ENCODE results near the gene FBXW8. TPM values are rescaled to one million over a fixed set of nuclear protein-coding genes. Genes with fewer than 3 reads are reported as not detected.

FBXW8 gene
- polyA plus RNA-seq, 3 donors: 2.0 to 5.2 (median 2.7) TPM

GRCh38 chr12:116880817-116881324 is 29.9 kb upstream of the FBXW8 start:
- under 1% methylated on average over 64 of the region's 65 CpGs for WGBS (ENCODE audit: insufficient coverage)
- Histone ChIP-seq H3K4me1 (ENCODE audit: control insufficient read depth in 1 of 2, insufficient read depth in 2 of 2, low read length in 2 of 2) (peaks cover 0 to 41% of the 10 kb centered on the region in 2 donors), H3K4me3 (replicated peaks in 1 of 3; ENCODE audit: low read depth in 2 of 3, low read length in 3 of 3) (peak overlapping the region in 1 of 3 experiments; percentile 14)

DNA sequence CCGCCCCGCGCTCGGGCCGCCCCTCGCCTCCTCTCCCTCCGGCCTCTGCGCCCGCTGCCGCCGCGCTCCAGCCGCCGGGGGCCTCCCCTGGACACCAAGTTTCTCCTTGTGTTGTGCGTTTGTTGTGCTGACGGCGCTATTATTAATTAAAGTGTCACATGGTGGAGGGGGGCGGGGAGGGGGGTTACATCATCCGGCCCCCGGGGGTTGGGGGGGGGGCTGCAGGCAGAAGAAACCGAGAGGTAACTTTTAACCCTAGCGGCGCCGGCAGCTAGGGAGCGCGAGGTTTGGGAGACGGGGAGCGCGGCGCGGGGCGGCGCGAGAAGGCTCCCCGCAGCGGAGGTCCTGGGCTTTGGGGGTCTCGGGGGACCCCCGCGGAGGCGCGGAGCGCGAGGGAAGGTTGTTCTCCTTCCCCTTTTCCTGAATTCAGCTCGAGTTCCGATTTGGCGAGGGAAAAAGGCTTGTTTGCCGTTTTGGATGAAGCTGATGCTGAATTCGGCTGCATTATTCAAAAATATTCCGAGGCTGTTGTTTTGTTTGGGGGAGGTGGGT is 29.3 kb upstream of the FBXW8 start, which contains the start of gene HRK:
Gene HRK, minus strand, starts transcription at position 117 of the 552 bp plus-strand sequence. CDS start 134 bp downstream, outside the sequence.
- Histone ChIP-seq H3K79me2 (ENCODE audit: insufficient read depth, low read length) (no peaks in the 10 kb centered on the region), H3K9me3 (replicated peaks in 1 of 2; ENCODE audit: control insufficient read depth in 1 of 2, insufficient read depth in 1 of 2, low read length in 2 of 2) (peaks cover 3 to 31% of the 10 kb centered on the region in 2 donors), H2AFZ (ENCODE audit: insufficient read depth, low read depth, low read length, poor library complexity, severe bottlenecking) (no peak within 1 kb of the TSS), H4K20me1 (ENCODE audit: insufficient read depth, low read length) (no peaks in the 10 kb centered on the region), H3K9ac (ENCODE audit: insufficient read depth, low read length, poor library complexity, severe bottlenecking) (no peak within 1 kb of the TSS), H3K4me3 (replicated peaks in 1 of 3; ENCODE audit: low read depth in 2 of 3, low read length in 3 of 3) (peak within 1 kb of the TSS in 1 of 3 experiments; percentile 14), H3K36me3 (replicated peaks in 1 of 2; ENCODE audit: control insufficient read depth in 1 of 2, insufficient read depth in 2 of 2, low read length in 2 of 2) (no peaks in the 10 kb centered on the region), H3K27ac (ENCODE audit: low read depth in 1 of 2, low read length in 2 of 2) (no peak within 1 kb of the TSS), H3K27me3 (ENCODE audit: control insufficient read depth in 2 of 2, insufficient read depth in 2 of 2, low read length in 2 of 2) (peaks cover 60 to 75% of the 10 kb centered on the region in 2 donors), H3K4me1 (ENCODE audit: control insufficient read depth in 1 of 2, insufficient read depth in 2 of 2, low read length in 2 of 2) (peaks cover 0 to 45% of the 10 kb centered on the region in 2 donors), H3K4me2 (replicated peaks; ENCODE audit: extremely low read depth, low read length, poor library complexity, severe bottlenecking) (peak within 1 kb of the TSS; percentile 39)
- no peak for DNase-seq
- intact Hi-C loops (cut with micrococcal nuclease): no loop called here
- H3K4me3 Mint-ChIP-seq: peak within 1 kb of the TSS; percentile 17 to 90
- peaks cover 0 to 7% of the 10 kb centered on the region in 2 donors for H3K36me3 Mint-ChIP-seq
- 2% methylated on average over 26 of the region's 49 CpGs for WGBS (ENCODE audit: insufficient coverage)
- H3K27me3 Mint-ChIP-seq (ENCODE audit: low read depth in 3 of 3): peaks cover 70 to 81% (median 76%) of the 10 kb centered on the region in 3 donors
- no peak within 1 kb of the TSS for H3K27ac Mint-ChIP-seq
- H3K9me3 Mint-ChIP-seq: peaks cover 0 to 27% (median 9%) of the 10 kb centered on the region in 7 donors
- peaks cover 21% of the 10 kb centered on the region for H3K4me1 Mint-ChIP-seq
- TF ChIP-seq, protein P1, sequence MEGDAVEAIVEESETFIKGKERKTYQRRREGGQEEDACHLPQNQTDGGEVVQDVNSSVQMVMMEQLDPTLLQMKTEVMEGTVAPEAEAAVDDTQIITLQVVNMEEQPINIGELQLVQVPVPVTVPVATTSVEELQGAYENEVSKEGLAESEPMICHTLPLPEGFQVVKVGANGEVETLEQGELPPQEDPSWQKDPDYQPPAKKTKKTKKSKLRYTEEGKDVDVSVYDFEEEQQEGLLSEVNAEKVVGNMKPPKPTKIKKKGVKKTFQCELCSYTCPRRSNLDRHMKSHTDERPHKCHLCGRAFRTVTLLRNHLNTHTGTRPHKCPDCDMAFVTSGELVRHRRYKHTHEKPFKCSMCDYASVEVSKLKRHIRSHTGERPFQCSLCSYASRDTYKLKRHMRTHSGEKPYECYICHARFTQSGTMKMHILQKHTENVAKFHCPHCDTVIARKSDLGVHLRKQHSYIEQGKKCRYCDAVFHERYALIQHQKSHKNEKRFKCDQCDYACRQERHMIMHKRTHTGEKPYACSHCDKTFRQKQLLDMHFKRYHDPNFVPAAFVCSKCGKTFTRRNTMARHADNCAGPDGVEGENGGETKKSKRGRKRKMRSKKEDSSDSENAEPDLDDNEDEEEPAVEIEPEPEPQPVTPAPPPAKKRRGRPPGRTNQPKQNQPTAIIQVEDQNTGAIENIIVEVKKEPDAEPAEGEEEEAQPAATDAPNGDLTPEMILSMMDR (IDR thresholded peaks at IDR 0.05): no peak

More at GRCh38 chr12:116880817-116881324, 29.9 kb upstream of the FBXW8 start:
- peaks cover 0 to 28% (median 9%) of the 10 kb centered on the region in 7 donors for H3K9me3 Mint-ChIP-seq
- DNase-seq: no peak
- peak overlapping the region; percentile 39 for H3K4me2 ChIP-seq (replicated peaks; ENCODE audit: extremely low read depth, low read length, poor library complexity, severe bottlenecking)
- peaks cover 21% of the 10 kb centered on the region for H3K4me1 Mint-ChIP-seq
- peaks cover 64 to 81% of the 10 kb centered on the region in 2 donors for H3K27me3 ChIP-seq (ENCODE audit: control insufficient read depth in 2 of 2, insufficient read depth in 2 of 2, low read length in 2 of 2)
- no peak overlapping the region for H3K27ac Mint-ChIP-seq
- H3K36me3 Mint-ChIP-seq: peaks cover 0 to 7% of the 10 kb centered on the region in 2 donors
- H4K20me1 ChIP-seq (ENCODE audit: insufficient read depth, low read length): no peaks in the 10 kb centered on the region
- no peak overlapping the region for H3K27ac ChIP-seq (ENCODE audit: low read depth in 1 of 2, low read length in 2 of 2)
- H2AFZ ChIP-seq (ENCODE audit: insufficient read depth, low read depth, low read length, poor library complexity, severe bottlenecking): no peak overlapping the region
- H3K4me3 Mint-ChIP-seq: peak overlapping the region; percentile 17 to 90
- H3K9ac ChIP-seq (ENCODE audit: insufficient read depth, low read length, poor library complexity, severe bottlenecking): no peak overlapping the region
- H3K79me2 ChIP-seq (ENCODE audit: insufficient read depth, low read length): no peaks in the 10 kb centered on the region
- intact Hi-C loops (cut with micrococcal nuclease): no loop called here
- H3K9me3 ChIP-seq (replicated peaks in 1 of 2; ENCODE audit: control insufficient read depth in 1 of 2, insufficient read depth in 1 of 2, low read length in 2 of 2): peaks cover 3 to 31% of the 10 kb centered on the region in 2 donors
- peaks cover 75 to 86% (median 81%) of the 10 kb centered on the region in 3 donors for H3K27me3 Mint-ChIP-seq (ENCODE audit: low read depth in 3 of 3)
- H3K36me3 ChIP-seq (replicated peaks in 1 of 2; ENCODE audit: control insufficient read depth in 1 of 2, insufficient read depth in 2 of 2, low read length in 2 of 2): no peaks in the 10 kb centered on the region
- TF ChIP-seq, protein P1 (IDR thresholded peaks at IDR 0.05): no peak

All from CD14-positive monocyte (primary cell).